Activated CD4-positive, alpha-beta T cell treated with anti-CD3 and anti-CD28 coated beads, Interleukin-2, amount 10 ng/mL, durations not matched to agents 7 days and 5 days (primary cell): ENCODE data around the gene RAI2. TPM values are rescaled to one million over a fixed set of nuclear protein-coding genes. Genes with fewer than 3 reads are reported as not detected.
"Not testable (repeated sequence)": the region's sequence is repeated elsewhere in the genome, so short reads cannot be mapped to it uniquely, and the experiment has no call there.

Source experiments
- CTCF ChIA-PET: fragments of 350-600 bp; sonication (Branson Sonifier 250); formaldehyde crosslinking; loops from one replicate; lab custom pipeline; 2021; ENCODE audit warnings: antibody characterized with exemption; lab: Charles Lee
- POLR2A ChIA-PET: fragments of 350-600 bp; sonication (Branson Sonifier 250); formaldehyde crosslinking; loops from one replicate; lab custom pipeline; 2021; ENCODE audit warnings: antibody characterized with exemption; lab: Charles Lee
- DNase-seq: peaks from one replicate; pipeline ENCODE4 v3.0.0-alpha.2; 2020
- H3K27ac Mint-ChIP-seq: one replicate; pipeline ENCODE4 v1.8.0; 2021; ENCODE audit warnings: mild to moderate bottlenecking, moderate library complexity, mixed read lengths
- H3K27me3 Mint-ChIP-seq: one replicate; pipeline ENCODE4 v1.8.0; 2021; ENCODE audit warnings: mixed read lengths
- H3K36me3 Mint-ChIP-seq: one replicate; pipeline ENCODE4 v1.8.0; 2021; ENCODE audit warnings: low read depth, mixed read lengths
- H3K4me1 Mint-ChIP-seq: one replicate; pipeline ENCODE4 v1.8.0; 2021; ENCODE audit warnings: mixed read lengths
- H3K4me3 Mint-ChIP-seq: one replicate; pipeline ENCODE4 v1.8.0; 2021; ENCODE audit warnings: mild to moderate bottlenecking, moderate library complexity, mixed read lengths
- H3K9me3 Mint-ChIP-seq: one replicate; pipeline ENCODE4 v1.8.0; 2021; ENCODE audit warnings: mixed read lengths
- total RNA-seq, 2 experiments: library from RNA; stranded (reverse); gene quantifications; one replicate each; pipeline ENCODE4 v1.2.3, GENCODE V29; 2021

Gene RAI2
- total RNA-seq, 2 experiments from 2014 or later = 0.07 TPM; not detected in 1

- Mint-ChIP-seq H3K4me3 (no peak overlapping the region), H3K4me1 (no peaks in the 10 kb centered on the region), H3K36me3 (no peaks in the 10 kb centered on the region), H3K27me3 (no peaks in the 10 kb centered on the region), H3K9me3 (no peaks in the 10 kb centered on the region), H3K27ac (no peak overlapping the region)
- POLR2A ChIA-PET = no interaction called here
- DNase-seq = no peak
- CTCF ChIA-PET = no interaction called here
Observed at GRCh38 chrX:17798921-17799320, 62.2 kb downstream of the RAI2 start.

GRCh38 chrX:17792826-17793225 is 68.3 kb downstream of the RAI2 start:
- Mint-ChIP-seq H3K36me3 (no peaks in the 10 kb centered on the region), H3K4me3 (no peak overlapping the region), H3K27ac (no peak overlapping the region), H3K27me3 (no peaks in the 10 kb centered on the region), H3K9me3 (no peaks in the 10 kb centered on the region), H3K4me1 (peaks cover 4% of the 10 kb centered on the region)
- ChIA-PET POLR2A (no interaction called here), CTCF (no interaction called here)
- DNase-seq = no peak

- CTCF ChIA-PET = no interaction called here
Observed at GRCh38 chrX:17788956-17789562, 72.0 kb downstream of the RAI2 start.

GRCh38 chrX:17788439-17788838 is 72.7 kb downstream of the RAI2 start:
- H3K36me3 Mint-ChIP-seq = no peaks in the 10 kb centered on the region
- no peak overlapping the region for H3K27ac Mint-ChIP-seq
- H3K4me3 Mint-ChIP-seq = no peak overlapping the region
- CTCF ChIA-PET = interaction anchor here (1.0 kb wide), 1 partner anchor 42 kb away, joined by 4 read pairs; no protein-coding TSS in a partner anchor
- peak; percentile 32 for DNase-seq
- peaks cover 10% of the 10 kb centered on the region for H3K4me1 Mint-ChIP-seq
- POLR2A ChIA-PET = no interaction called here
- no peaks in the 10 kb centered on the region for H3K9me3 Mint-ChIP-seq
- no peaks in the 10 kb centered on the region for H3K27me3 Mint-ChIP-seq

More at GRCh38 chrX:17788956-17789562, 72.0 kb downstream of the RAI2 start:
- no peak for DNase-seq
- POLR2A ChIA-PET = no interaction called here
- Mint-ChIP-seq H3K27me3 (no peaks in the 10 kb centered on the region), H3K27ac (no peak overlapping the region), H3K9me3 (no peaks in the 10 kb centered on the region), H3K4me1 (peaks cover 10% of the 10 kb centered on the region), H3K36me3 (no peaks in the 10 kb centered on the region), H3K4me3 (no peak overlapping the region)

GRCh38 chrX:17787557-17787956 is 73.5 kb downstream of the RAI2 start:
- Mint-ChIP-seq H3K27me3 (no peaks in the 10 kb centered on the region), H3K9me3 (no peaks in the 10 kb centered on the region), H3K4me3 (no peak overlapping the region), H3K27ac (no peak overlapping the region), H3K36me3 (no peaks in the 10 kb centered on the region), H3K4me1 (peaks cover 10% of the 10 kb centered on the region)
- no peak for DNase-seq
- ChIA-PET POLR2A (no interaction called here), CTCF (interaction anchor here (1.0 kb wide), 1 partner anchor 41 kb away, joined by 4 read pairs; no protein-coding TSS in a partner anchor)

GRCh38 chrX:17786554-17787347 is 74.3 kb downstream of the RAI2 start:
- H3K27me3 Mint-ChIP-seq, DNase-seq, H3K4me1 Mint-ChIP-seq, H3K27ac Mint-ChIP-seq, H3K4me3 Mint-ChIP-seq, H3K36me3 Mint-ChIP-seq, H3K9me3 Mint-ChIP-seq, CTCF ChIA-PET, POLR2A ChIA-PET: not testable (repeated sequence)

- Mint-ChIP-seq H3K36me3 (peaks cover 2% of the 10 kb centered on the region), H3K27ac (no peak overlapping the region), H3K4me3 (no peak overlapping the region), H3K9me3 (peaks cover 3% of the 10 kb centered on the region), H3K27me3 (no peaks in the 10 kb centered on the region), H3K4me1 (peaks cover 17% of the 10 kb centered on the region)
- ChIA-PET CTCF (no interaction called here), POLR2A (no interaction called here)
- no peak for DNase-seq
Observed at GRCh38 chrX:17779434-17779833, 81.7 kb downstream of the RAI2 start.

GRCh38 chrX:17778997-17779396 is 82.1 kb downstream of the RAI2 start:
- ChIA-PET CTCF (no interaction called here), POLR2A (no interaction called here)
- Mint-ChIP-seq H3K27me3 (no peaks in the 10 kb centered on the region), H3K4me1 (peaks cover 17% of the 10 kb centered on the region), H3K36me3 (peaks cover 2% of the 10 kb centered on the region), H3K27ac (peak overlapping the region; percentile 11), H3K9me3 (peaks cover 3% of the 10 kb centered on the region), H3K4me3 (no peak overlapping the region)
- no peak for DNase-seq

GRCh38 chrX:17774053-17774452 is 87.0 kb downstream of the RAI2 start:
- Mint-ChIP-seq H3K9me3 (peaks cover 2% of the 10 kb centered on the region), H3K4me1 (peaks cover 11% of the 10 kb centered on the region), H3K36me3 (peaks cover 2% of the 10 kb centered on the region), H3K27ac (no peak overlapping the region), H3K4me3 (no peak overlapping the region), H3K27me3 (no peaks in the 10 kb centered on the region)
- DNase-seq = no peak
- CTCF ChIA-PET = no interaction called here
- POLR2A ChIA-PET = no interaction called here

GRCh38 chrX:17773221-17773876 is 87.7 kb downstream of the RAI2 start:
- Mint-ChIP-seq H3K36me3 (peaks cover 2% of the 10 kb centered on the region), H3K27ac (no peak overlapping the region), H3K27me3 (no peaks in the 10 kb centered on the region), H3K4me3 (no peak overlapping the region), H3K4me1 (peaks cover 7% of the 10 kb centered on the region), H3K9me3 (no peaks in the 10 kb centered on the region)
- POLR2A ChIA-PET = no interaction called here
- DNase-seq = no peak
- CTCF ChIA-PET = no interaction called here

- POLR2A ChIA-PET = no interaction called here
- Mint-ChIP-seq H3K27ac (no peak overlapping the region), H3K9me3 (no peaks in the 10 kb centered on the region), H3K4me3 (no peak overlapping the region), H3K27me3 (no peaks in the 10 kb centered on the region), H3K36me3 (no peaks in the 10 kb centered on the region), H3K4me1 (no peaks in the 10 kb centered on the region)
- CTCF ChIA-PET = no interaction called here
- peak; percentile 8 for DNase-seq
Observed at GRCh38 chrX:17769701-17770269, 91.3 kb downstream of the RAI2 start.

GRCh38 chrX:17768997-17769396 is 92.1 kb downstream of the RAI2 start:
- ChIA-PET CTCF (no interaction called here), POLR2A (no interaction called here)
- no peaks in the 10 kb centered on the region for H3K36me3 Mint-ChIP-seq
- no peaks in the 10 kb centered on the region for H3K9me3 Mint-ChIP-seq
- no peaks in the 10 kb centered on the region for H3K4me1 Mint-ChIP-seq
- no peak overlapping the region for H3K4me3 Mint-ChIP-seq
- H3K27me3 Mint-ChIP-seq = no peaks in the 10 kb centered on the region
- no peak overlapping the region for H3K27ac Mint-ChIP-seq
- no peak for DNase-seq

GRCh38 chrX:17767734-17768133 is 93.4 kb downstream of the RAI2 start:
- Mint-ChIP-seq H3K9me3 (no peaks in the 10 kb centered on the region), H3K27ac (no peak overlapping the region), H3K4me3 (no peak overlapping the region), H3K27me3 (no peaks in the 10 kb centered on the region), H3K4me1 (no peaks in the 10 kb centered on the region), H3K36me3 (no peaks in the 10 kb centered on the region)
- ChIA-PET POLR2A (no interaction called here), CTCF (no interaction called here)
- DNase-seq = no peak
